OCI-LY7 (cell line): ENCODE data around the gene GRID2.

ENCODE experiments used
- EZH2phosphoT487 ChIP-seq: fragments of 200-600 bp; sonication (generic); IDR thresholded peaks from 2 replicates; pipeline ENCODE4 v1.6.1; 2018; ENCODE audit warnings: low read depth, borderline replicate concordance, mild to moderate bottlenecking, mixed run types, antibody characterized with exemption, low read length, moderate library complexity, mixed read lengths
- TF ChIP-seq, protein P1 (sequence below): fragments of 200-600 bp; sonication (generic); conservative IDR thresholded peaks from 2 replicates; pipeline ENCODE4 v1.5.1; 2014; ENCODE audit warnings: mild to moderate bottlenecking, antibody characterized with exemption, low read length, moderate library complexity, mixed read lengths

DNA sequence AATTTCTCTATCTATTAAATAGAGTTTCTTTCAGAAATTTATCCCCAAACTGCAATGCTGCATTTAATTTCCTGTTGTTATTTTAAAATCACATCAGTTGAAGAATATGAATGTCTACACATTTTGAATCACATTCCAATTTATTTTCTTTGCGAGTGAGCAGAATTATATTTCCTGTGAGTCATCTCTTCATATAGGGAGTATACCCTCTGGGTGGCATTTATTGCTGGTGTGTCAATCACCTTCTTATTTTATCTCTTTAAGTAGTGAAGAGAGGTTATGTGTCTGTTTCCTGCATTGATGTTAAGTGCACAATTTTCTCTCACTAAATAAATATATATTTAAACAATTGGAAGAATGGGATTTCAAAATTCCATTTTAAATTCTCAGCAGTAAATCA lies 1013.8 kb downstream of the GRID2 start:
- TF ChIP-seq, protein P1, sequence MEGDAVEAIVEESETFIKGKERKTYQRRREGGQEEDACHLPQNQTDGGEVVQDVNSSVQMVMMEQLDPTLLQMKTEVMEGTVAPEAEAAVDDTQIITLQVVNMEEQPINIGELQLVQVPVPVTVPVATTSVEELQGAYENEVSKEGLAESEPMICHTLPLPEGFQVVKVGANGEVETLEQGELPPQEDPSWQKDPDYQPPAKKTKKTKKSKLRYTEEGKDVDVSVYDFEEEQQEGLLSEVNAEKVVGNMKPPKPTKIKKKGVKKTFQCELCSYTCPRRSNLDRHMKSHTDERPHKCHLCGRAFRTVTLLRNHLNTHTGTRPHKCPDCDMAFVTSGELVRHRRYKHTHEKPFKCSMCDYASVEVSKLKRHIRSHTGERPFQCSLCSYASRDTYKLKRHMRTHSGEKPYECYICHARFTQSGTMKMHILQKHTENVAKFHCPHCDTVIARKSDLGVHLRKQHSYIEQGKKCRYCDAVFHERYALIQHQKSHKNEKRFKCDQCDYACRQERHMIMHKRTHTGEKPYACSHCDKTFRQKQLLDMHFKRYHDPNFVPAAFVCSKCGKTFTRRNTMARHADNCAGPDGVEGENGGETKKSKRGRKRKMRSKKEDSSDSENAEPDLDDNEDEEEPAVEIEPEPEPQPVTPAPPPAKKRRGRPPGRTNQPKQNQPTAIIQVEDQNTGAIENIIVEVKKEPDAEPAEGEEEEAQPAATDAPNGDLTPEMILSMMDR: no peak
- TF ChIP-seq EZH2phosphoT487: no peak
